Panc1 (cell line): ENCODE measurements around the gene ATP11A.

Experiments used
- CTCF ChIP-seq: fragments of 450-650 bp; IDR thresholded peaks from 2 replicates; pipeline ENCODE4 v1.5.1; 2017; ENCODE audit warnings: mild to moderate bottlenecking
- POLR2AphosphoS5 ChIP-seq: IDR thresholded peaks from 2 replicates; pipeline ENCODE4 v1.6.1; 2012; ENCODE audit warnings: mild to moderate bottlenecking, low read depth, low read length, moderate library complexity
- REST ChIP-seq, 2 experiments: IDR thresholded peaks; 2 replicates each; pipeline ENCODE4 v1.6.1; 2011 to 2012; ENCODE audit warnings: low read depth in 2 of 2, control low read depth in 1 of 2, low read length in 1 of 2, mild to moderate bottlenecking in 1 of 2, moderate library complexity in 1 of 2; ENCODE audit not compliant: insufficient read depth in 1 of 2
- SIN3A ChIP-seq: IDR thresholded peaks from 2 replicates; pipeline ENCODE4 v1.6.1; 2012; ENCODE audit warnings: low read depth, mild to moderate bottlenecking, low read length, moderate library complexity, borderline replicate concordance; ENCODE audit not compliant: insufficient read depth

GRCh38 chr13:112714376-112715174, 24.7 kb downstream of the ATP11A start:
- TF ChIP-seq CTCF (no peak), POLR2AphosphoS5 (no peak), REST (IDR thresholded peaks at IDR 0.05; ENCODE audit: insufficient read depth in 1 of 2, low read depth in 2 of 2, low read length in 1 of 2) (no peak), SIN3A (no peak)
